Activated naive CD4-positive, alpha-beta T cell treated with anti-CD3 and anti-CD28 coated beads, Interleukin-2, amount 10 ng/mL, durations not matched to agents 7 days and 5 days (primary cell): Measurements from ENCODE around the gene MYO1E.

ENCODE experiments used
- CTCF ChIA-PET: fragments of 350-600 bp; sonication (Branson Sonifier 250); formaldehyde crosslinking; loops from one replicate; lab custom pipeline; 2021; ENCODE audit warnings: antibody characterized with exemption; lab: Charles Lee
- DNase-seq: peaks from one replicate; pipeline ENCODE4 v3.0.0-alpha.2; 2020
- H3K27ac Mint-ChIP-seq: one replicate; pipeline ENCODE4 v1.8.0; 2021; ENCODE audit warnings: mild to moderate bottlenecking, moderate library complexity, mixed read lengths
- H3K27me3 Mint-ChIP-seq: one replicate; pipeline ENCODE4 v1.8.0; 2021; ENCODE audit warnings: mild to moderate bottlenecking, mixed read lengths
- H3K36me3 Mint-ChIP-seq: one replicate; pipeline ENCODE4 v1.8.0; 2021; ENCODE audit warnings: mixed read lengths
- H3K4me1 Mint-ChIP-seq: one replicate; pipeline ENCODE4 v1.8.0; 2021; ENCODE audit warnings: mixed read lengths
- H3K4me3 Mint-ChIP-seq: one replicate; pipeline ENCODE4 v1.8.0; 2021; ENCODE audit warnings: mild to moderate bottlenecking, moderate library complexity, mixed read lengths
- H3K9me3 Mint-ChIP-seq: one replicate; pipeline ENCODE4 v1.8.0; 2021; ENCODE audit warnings: mixed read lengths

MYO1E gene

GRCh38 chr15:59232476-59232875, 140.2 kb downstream of the MYO1E start:
- Mint-ChIP-seq H3K36me3 (no peaks in the 10 kb centered on the region), H3K27ac (no peak overlapping the region)
- CTCF ChIA-PET, result no interaction called here

DNA sequence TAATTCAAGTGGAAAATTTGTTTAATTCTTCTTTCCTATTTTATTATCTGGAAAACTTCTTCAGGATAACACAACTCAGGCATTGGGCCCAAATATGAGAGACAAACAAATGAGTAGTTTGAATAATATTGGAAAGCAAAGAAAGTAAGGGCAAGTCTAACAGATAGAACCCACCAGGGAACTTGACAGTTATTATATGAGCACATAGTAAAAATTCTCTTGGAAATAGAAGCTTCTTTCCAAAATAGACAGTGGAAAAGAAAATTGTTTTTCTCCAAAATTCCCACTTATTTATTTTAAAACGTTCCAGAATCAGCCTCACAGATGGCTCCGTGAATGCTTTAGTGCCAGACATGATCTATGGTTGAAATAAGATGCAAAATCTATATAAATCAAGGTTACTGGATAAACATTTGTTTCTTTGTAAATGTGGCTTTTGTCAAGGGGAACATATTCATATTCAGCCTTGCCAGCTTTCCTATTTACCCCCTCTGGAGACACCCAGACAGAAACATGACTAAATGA, 142.1 kb downstream of the MYO1E start:
- Mint-ChIP-seq H3K4me3 (no peak overlapping the region), H3K9me3 (no peaks in the 10 kb centered on the region), H3K27ac (no peak overlapping the region), H3K27me3 (peaks cover 8% of the 10 kb centered on the region), H3K4me1 (peaks cover 7% of the 10 kb centered on the region), H3K36me3 (peaks cover 5% of the 10 kb centered on the region)
- DNase-seq, result no peak
- CTCF ChIA-PET, result no interaction called here

More at GRCh38 chr15:59232476-59232875, 140.2 kb downstream of the MYO1E start:
- H3K4me3 Mint-ChIP-seq, result no peak overlapping the region
- peaks cover 5% of the 10 kb centered on the region for H3K4me1 Mint-ChIP-seq
- no peak for DNase-seq
- H3K9me3 Mint-ChIP-seq, result no peaks in the 10 kb centered on the region
- peaks cover 9% of the 10 kb centered on the region for H3K27me3 Mint-ChIP-seq

- CTCF ChIA-PET, result no interaction called here
- H3K9me3 Mint-ChIP-seq, result no peaks in the 10 kb centered on the region
- no peak overlapping the region for H3K27ac Mint-ChIP-seq
- peaks cover 5% of the 10 kb centered on the region for H3K36me3 Mint-ChIP-seq
- H3K27me3 Mint-ChIP-seq, result peaks cover 12% of the 10 kb centered on the region
- no peak overlapping the region for H3K4me3 Mint-ChIP-seq
- peaks cover 7% of the 10 kb centered on the region for H3K4me1 Mint-ChIP-seq
- DNase-seq, result no peak
Measured at GRCh38 chr15:59229453-59229852, 143.2 kb downstream of the MYO1E start.

- CTCF ChIA-PET, result no interaction called here
- peaks cover 12% of the 10 kb centered on the region for H3K27me3 Mint-ChIP-seq
- H3K4me3 Mint-ChIP-seq, result no peak overlapping the region
- peaks cover 5% of the 10 kb centered on the region for H3K36me3 Mint-ChIP-seq
- peaks cover 7% of the 10 kb centered on the region for H3K4me1 Mint-ChIP-seq
- no peak for DNase-seq
- no peaks in the 10 kb centered on the region for H3K9me3 Mint-ChIP-seq
- no peak overlapping the region for H3K27ac Mint-ChIP-seq
Measured at GRCh38 chr15:59229015-59229414, 143.7 kb downstream of the MYO1E start.

DNA sequence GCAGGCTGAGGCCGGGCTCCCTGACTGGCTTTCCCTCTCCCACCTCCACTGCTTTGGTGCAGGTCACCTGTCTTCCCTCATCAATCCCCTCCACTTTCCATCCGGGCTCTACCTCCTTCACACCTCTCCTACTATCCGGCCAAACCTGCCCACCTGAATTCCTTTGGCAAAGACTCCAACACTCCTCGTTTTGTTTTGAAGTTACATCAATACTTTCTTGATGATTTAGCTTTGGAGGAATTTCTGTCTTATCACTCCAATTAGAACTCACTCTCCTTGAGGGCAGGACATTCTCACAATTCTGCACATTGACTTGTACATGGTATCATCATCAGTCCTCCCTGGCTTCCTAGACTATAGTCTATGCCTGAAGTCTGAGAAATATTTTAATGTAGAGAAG, 145.7 kb downstream of the MYO1E start:
- Mint-ChIP-seq H3K27ac (no peak overlapping the region), H3K9me3 (no peaks in the 10 kb centered on the region), H3K4me3 (no peak overlapping the region), H3K27me3 (peaks cover 12% of the 10 kb centered on the region), H3K36me3 (peaks cover 7% of the 10 kb centered on the region), H3K4me1 (peaks cover 7% of the 10 kb centered on the region)
- no peak for DNase-seq
- CTCF ChIA-PET, result no interaction called here

DNA sequence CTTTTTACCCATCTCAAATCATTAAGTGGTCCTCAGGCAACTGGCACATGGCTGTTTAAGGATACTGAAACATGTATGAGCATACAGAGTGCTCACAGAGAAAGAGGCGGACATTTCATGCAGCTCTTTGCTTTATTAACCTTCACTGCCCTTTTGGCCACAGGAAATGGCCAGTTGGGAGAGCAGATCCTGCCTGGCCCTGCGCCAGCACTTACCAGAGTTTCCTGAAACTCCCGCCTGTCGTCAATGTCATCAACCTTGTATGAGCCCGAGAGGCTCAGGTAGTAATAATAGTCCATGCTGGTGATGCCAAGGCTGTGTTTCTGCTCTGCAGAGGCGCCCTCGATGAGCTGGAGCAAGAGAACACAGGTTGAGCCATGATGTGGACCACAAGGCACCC, 148.2 kb downstream of the MYO1E start:
- CTCF ChIA-PET, result no interaction called here

DNA sequence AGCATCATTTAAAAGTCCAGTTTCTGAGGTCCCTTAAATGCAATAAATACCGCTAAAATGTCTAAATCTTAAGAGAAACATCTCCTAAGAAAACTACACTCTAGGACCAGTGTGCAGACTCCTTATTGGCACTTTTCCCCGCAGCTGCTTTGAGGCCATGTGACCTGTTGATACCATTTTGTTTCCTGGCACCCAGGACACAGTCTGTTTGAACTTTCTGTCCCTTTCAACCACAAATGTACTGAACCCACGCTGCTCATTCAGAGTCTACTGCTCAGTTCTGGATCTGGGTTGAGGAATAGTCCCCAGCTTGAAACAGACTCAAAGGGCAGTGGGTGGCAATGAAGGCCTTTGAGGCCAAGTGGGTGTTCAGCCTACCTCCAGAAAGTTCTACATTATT, 148.9 kb downstream of the MYO1E start:
- Mint-ChIP-seq H3K36me3 (peaks cover 7% of the 10 kb centered on the region), H3K27ac (no peak overlapping the region), H3K9me3 (no peaks in the 10 kb centered on the region), H3K27me3 (peaks cover 8% of the 10 kb centered on the region), H3K4me1 (peaks cover 7% of the 10 kb centered on the region), H3K4me3 (no peak overlapping the region)
- DNase-seq, result no peak
- CTCF ChIA-PET, result no interaction called here

More for the DNA sequence above, 148.2 kb downstream of the MYO1E start:
- Mint-ChIP-seq H3K36me3 (peaks cover 7% of the 10 kb centered on the region), H3K4me3 (no peak overlapping the region), H3K27me3 (peaks cover 12% of the 10 kb centered on the region), H3K9me3 (no peaks in the 10 kb centered on the region), H3K4me1 (peaks cover 7% of the 10 kb centered on the region), H3K27ac (no peak overlapping the region)
- DNase-seq, result no peak

GRCh38 chr15:59222906-59223550, 149.6 kb downstream of the MYO1E start:
- Mint-ChIP-seq H3K4me3 (no peak overlapping the region), H3K27me3 (peaks cover 8% of the 10 kb centered on the region), H3K36me3 (peaks cover 8% of the 10 kb centered on the region), H3K4me1 (peaks cover 7% of the 10 kb centered on the region), H3K9me3 (no peaks in the 10 kb centered on the region), H3K27ac (no peak overlapping the region)
- DNase-seq, result no peak
- CTCF ChIA-PET, result no interaction called here

- Mint-ChIP-seq H3K9me3 (no peaks in the 10 kb centered on the region), H3K36me3 (peaks cover 6% of the 10 kb centered on the region), H3K27me3 (peaks cover 8% of the 10 kb centered on the region), H3K27ac (no peak overlapping the region), H3K4me3 (no peak overlapping the region), H3K4me1 (peaks cover under 1% of the 10 kb centered on the region)
- CTCF ChIA-PET, result no interaction called here
- no peak for DNase-seq
Measured at GRCh38 chr15:59221511-59222505, 150.9 kb downstream of the MYO1E start.

DNA sequence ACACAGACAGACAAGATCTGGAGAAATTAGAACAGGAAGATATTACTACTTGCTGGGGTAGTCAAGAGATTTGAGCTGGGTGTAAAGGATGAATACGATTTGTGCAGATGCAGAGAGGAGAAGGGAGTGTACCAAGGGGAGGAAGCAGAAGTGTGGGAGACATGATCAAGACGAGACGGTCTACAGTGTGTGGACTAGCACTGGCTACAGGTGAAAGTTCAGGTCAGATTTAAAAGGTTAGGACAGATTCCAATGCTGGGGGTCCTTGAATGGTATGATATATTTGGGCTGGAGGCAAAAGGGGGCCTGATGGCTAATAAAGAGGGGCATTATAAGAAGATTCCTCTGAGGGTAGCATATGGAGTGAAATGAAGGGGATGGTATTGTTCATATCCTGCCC, 154.0 kb downstream of the MYO1E start:
- Mint-ChIP-seq H3K27me3 (peaks cover 4% of the 10 kb centered on the region), H3K4me3 (no peak overlapping the region), H3K4me1 (no peaks in the 10 kb centered on the region), H3K27ac (no peak overlapping the region), H3K9me3 (no peaks in the 10 kb centered on the region), H3K36me3 (peaks cover 6% of the 10 kb centered on the region)
- CTCF ChIA-PET, result no interaction called here
- no peak for DNase-seq

GRCh38 chr15:59217876-59218498, 154.7 kb downstream of the MYO1E start:
- Mint-ChIP-seq H3K4me1 (no peaks in the 10 kb centered on the region), H3K4me3 (no peak overlapping the region), H3K9me3 (no peaks in the 10 kb centered on the region), H3K36me3 (peaks cover 6% of the 10 kb centered on the region), H3K27ac (no peak overlapping the region), H3K27me3 (peaks cover 4% of the 10 kb centered on the region)
- no peak for DNase-seq
- CTCF ChIA-PET, result no interaction called here

- Mint-ChIP-seq H3K27ac (no peak overlapping the region), H3K4me1 (no peaks in the 10 kb centered on the region), H3K9me3 (no peaks in the 10 kb centered on the region), H3K36me3 (peaks cover 4% of the 10 kb centered on the region), H3K4me3 (no peak overlapping the region), H3K27me3 (peaks cover 4% of the 10 kb centered on the region)
- CTCF ChIA-PET, result no interaction called here
- DNase-seq, result no peak
Measured at GRCh38 chr15:59216911-59217310, 155.8 kb downstream of the MYO1E start.

- Mint-ChIP-seq H3K9me3 (no peaks in the 10 kb centered on the region), H3K36me3 (peaks cover 2% of the 10 kb centered on the region), H3K27ac (no peak overlapping the region), H3K4me1 (no peaks in the 10 kb centered on the region), H3K27me3 (no peaks in the 10 kb centered on the region), H3K4me3 (no peak overlapping the region)
- DNase-seq, result no peak
- CTCF ChIA-PET, result no interaction called here
Measured at GRCh38 chr15:59210186-59210585, 162.5 kb downstream of the MYO1E start.

DNA sequence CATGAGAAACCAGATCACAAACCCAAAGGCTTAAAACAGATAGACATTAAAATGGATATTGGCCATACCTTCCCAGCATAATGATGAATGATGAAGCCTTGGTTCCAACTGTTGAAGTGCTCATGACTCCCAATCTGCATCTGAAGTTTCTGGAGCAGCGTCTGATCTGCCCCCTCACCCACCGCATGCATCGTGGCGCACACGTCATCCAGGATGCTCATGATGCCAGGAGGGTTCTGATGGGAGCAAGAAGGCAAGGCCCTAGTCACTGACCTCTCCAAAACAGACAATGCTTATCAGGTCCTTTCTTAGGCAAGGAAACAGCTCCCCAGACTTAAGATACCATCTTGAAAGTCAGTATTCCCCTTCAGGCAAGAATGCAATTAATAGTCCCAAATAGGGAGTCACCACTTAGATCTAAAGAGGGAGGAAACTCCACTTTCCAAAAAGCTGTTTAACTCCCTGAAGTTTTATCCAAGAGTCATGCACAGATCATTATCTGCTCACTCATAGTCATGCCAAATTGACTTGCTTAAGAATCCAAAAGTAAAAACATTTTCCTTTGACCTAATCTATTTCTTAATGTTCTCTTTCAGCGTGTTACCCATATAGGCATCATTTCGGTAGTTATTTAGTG, 163.9 kb downstream of the MYO1E start:
- H3K36me3 Mint-ChIP-seq, result peaks cover 4% of the 10 kb centered on the region
- no peak for DNase-seq
- H3K4me1 Mint-ChIP-seq, result no peaks in the 10 kb centered on the region
- CTCF ChIA-PET, result no interaction called here
- no peaks in the 10 kb centered on the region for H3K27me3 Mint-ChIP-seq
- H3K4me3 Mint-ChIP-seq, result no peak overlapping the region
- no peaks in the 10 kb centered on the region for H3K9me3 Mint-ChIP-seq
- H3K27ac Mint-ChIP-seq, result no peak overlapping the region
